ENCODE data around the gene SLC41A3.
"Not testable (repeated sequence)": the region's sequence is repeated elsewhere in the genome, so short reads cannot be mapped to it uniquely, and the experiment has no call there.

The SLC41A3 gene

DNA sequence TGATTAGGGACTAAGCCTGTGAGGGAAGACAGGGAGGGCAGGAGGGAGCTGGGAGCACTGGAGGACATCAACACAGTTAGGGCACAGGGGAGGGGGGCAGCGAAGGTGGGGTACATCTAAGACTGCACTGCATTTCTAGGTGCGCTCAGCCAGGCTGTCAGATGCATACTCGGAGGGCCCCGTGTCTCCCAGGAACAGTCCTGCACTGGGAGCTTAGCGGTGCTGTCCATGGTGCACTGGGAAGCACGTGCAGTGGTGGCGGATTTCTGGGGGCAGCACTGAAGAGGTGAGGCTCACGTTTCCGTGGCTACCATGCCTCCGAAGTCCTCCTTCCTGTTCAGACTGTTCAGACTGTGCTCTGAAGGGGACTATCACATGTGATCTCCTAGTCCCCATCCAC, 60.5 kb downstream of the SLC41A3 start:
- no peak for DNase-seq

- DNase-seq, result no peak
Measured at GRCh38 chr3:126022741-126023359, 61.1 kb downstream of the SLC41A3 start.

- no peak for DNase-seq
Measured at GRCh38 chr3:126021702-126022101, 62.2 kb downstream of the SLC41A3 start.

DNA sequence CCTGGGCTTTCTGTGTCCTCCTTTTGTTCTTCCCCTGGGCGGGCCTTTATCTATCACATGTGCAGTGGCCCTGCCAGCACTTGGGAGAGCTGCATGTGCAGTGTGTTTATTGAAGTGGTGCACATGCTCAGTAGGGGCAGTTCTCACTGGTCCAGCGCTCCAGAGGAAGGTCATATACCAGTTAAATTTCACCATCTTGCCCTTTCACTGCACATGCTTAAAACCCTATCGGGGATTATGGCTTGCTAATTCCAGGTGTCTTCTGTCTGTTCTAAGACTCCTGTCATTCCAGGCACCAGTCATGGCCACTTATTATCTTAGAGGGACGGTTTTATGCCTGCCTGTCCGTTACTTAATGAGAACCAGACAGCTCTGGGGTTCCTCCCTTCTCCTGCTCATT, 62.7 kb downstream of the SLC41A3 start:
- DNase-seq, result no peak

DNA sequence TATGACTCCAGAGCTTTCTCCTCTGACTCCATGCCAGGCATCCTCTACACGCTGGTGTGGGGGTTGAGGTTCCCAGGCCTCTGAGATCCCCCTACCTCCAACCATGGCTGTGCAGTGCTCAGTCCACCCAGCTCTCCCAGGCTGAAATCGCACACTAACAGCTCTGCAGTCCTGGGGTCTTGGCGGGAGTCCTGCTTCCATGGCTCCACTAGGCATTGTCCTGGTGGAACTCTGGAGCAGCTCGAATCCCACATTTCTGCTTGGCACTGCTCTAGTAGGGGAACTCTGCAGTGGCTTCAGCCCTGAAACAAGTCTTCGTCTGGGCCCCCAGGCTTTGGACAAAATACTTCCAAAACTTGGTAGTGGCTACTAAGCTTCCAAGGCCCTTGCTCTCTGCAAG, 64.2 kb downstream of the SLC41A3 start:
- no peak for DNase-seq

GRCh38 chr3:126018995-126019394, 64.9 kb downstream of the SLC41A3 start:
- no peak for DNase-seq

DNA sequence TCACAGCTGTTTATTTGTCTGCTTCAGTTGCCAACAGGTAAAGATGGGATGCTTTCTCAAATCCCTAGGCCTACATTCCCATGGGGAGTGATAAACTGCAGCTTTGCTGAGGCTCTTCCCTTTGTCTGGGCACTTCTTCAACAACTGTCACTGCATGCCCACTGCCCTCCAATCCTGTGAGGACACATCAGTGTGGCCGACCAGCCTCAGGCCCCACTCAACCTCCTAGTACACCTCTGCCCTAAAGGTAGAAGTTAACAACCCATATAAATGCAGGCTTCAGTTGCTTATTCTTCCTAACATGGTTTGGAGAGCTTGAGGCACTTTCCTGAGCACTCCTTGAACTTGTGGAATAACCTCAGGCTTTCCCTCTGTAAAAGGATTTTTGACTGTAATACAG, 65.4 kb downstream of the SLC41A3 start:
- no peak for DNase-seq

DNA sequence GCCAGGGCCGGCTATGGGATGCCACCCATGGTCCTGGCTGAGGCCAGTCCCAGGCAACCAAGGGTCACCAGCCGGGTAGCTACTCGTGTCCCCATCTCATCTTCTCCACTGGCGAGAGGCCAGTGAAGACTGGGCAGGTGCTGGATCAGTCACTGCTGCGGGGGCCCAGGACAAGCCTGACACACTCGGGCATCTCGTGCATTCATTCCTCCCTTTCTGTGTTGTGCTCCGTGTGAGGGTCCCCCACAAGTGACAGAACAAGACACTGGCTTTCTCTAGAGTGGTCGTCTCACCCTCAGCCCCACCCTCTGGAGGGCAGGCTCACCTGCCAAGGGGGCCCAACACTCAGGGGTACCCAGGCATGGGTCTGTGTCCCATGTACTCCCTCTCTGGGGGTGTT, 66.6 kb downstream of the SLC41A3 start:
- no peak for DNase-seq

- DNase-seq, result no peak
Measured at GRCh38 chr3:126016616-126017015, 67.3 kb downstream of the SLC41A3 start.

- no peak for DNase-seq
Measured at GRCh38 chr3:126015075-126015474, 68.8 kb downstream of the SLC41A3 start.

DNA sequence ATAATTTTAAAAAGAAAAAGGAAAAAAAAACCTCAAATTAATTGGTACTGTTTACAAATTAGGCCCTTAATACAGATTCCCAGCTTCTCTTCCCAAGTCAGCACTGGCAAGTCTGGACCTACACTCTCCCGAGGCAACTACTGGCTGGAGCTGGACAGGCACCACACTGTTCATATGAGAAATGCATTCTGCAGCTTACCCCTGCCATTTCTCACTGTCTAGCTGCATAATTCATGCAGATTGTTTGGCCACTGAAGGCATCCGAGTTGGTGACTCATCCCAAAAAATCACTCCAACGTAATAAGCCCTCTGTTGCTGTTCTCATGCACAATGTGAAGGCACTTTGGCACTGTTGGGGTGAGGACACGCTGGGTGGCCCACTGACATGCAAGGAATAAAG, 69.7 kb downstream of the SLC41A3 start:
- DNase-seq, result no peak

GRCh38 chr3:126013751-126014156, 70.2 kb downstream of the SLC41A3 start:
- DNase-seq, result no peak

GRCh38 chr3:126009181-126009580, 74.7 kb downstream of the SLC41A3 start:
- no peak for DNase-seq

- no peak for DNase-seq
Measured at GRCh38 chr3:126008219-126008618, 75.7 kb downstream of the SLC41A3 start.

- DNase-seq, result no peak
Measured at GRCh38 chr3:126005951-126006350, 78.0 kb downstream of the SLC41A3 start.

DNA sequence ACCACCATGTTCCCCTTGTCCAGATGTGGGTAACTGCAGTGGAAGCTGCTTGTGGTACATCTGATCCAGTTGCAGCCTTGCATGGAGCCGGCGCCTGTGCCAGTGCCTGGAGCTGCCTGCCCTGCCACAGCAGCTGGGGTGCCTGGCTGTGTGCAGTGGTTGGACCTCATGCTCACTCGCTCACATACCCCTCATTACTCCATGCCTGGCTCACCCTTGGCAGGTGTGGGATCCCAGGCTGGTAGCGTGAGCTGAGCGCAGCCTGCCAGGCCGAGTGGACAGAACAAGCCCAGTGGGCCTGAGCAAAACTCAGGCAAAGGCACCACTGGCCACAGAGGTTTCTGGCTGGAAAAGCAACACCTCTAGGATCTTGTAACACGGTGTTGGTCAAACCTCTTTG, 79.2 kb downstream of the SLC41A3 start:
- no peak for DNase-seq

- no peak for DNase-seq
Measured at GRCh38 chr3:126004217-126004616, 79.7 kb downstream of the SLC41A3 start.

DNA sequence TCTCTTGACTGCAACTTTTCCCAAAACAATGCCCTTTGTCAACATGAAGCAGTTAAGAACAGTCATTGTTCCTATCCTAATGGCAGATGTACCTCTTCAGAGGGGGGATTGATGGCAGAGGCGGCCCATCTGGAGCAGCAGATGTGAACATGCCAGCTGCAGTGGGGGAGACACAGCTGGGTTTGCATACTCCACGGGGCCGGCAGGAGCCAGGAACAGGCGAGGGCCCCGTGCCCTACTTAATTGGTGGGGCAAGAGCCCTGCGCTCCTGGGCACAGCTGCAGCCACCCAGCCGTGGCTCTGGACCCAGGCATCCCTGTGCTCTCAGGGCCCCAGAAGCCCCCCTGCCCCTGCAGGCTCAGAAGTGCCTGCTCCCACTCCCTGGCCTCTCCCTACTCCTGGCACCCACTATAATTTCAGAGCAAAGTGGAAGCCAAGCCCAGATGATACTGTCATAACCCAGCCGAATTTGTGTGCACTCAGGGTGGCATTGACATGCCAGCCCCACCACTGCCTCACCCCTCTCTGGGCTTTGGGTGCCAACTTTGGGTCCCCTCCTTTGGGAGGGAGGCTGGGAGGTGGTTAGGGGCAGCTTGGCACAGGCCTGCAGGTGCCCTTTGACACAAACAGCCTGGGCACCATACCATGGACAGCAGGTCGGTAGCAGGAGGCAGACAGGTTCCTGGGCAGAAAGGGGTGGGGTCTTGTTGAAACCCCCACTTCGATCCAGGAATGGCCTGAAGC, 80.3 kb downstream of the SLC41A3 start:
- no peak for DNase-seq

GRCh38 chr3:126002189-126002588, 81.7 kb downstream of the SLC41A3 start:
- no peak for DNase-seq

DNA sequence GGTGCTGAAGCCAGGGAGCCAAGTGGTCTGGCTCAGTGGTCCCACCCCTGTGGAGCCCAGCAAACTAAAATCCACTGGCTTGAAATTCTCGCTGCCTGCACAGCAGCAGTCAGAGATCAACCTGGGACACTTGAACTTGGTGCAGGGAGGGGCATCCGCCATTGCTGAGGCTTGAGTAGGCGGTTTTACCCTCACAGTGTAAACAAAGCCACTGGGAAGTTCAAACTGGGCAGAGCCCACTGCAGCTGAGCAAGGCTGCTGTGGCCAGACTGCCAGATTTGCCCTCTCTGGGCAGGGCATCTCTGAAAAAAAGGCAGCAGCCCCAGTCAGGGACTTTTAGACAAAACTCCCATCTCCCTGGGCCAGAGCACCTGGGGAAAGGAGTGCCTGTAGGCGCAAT, 87.2 kb downstream of the SLC41A3 start:
- not testable (repeated sequence) for DNase-seq

DNA sequence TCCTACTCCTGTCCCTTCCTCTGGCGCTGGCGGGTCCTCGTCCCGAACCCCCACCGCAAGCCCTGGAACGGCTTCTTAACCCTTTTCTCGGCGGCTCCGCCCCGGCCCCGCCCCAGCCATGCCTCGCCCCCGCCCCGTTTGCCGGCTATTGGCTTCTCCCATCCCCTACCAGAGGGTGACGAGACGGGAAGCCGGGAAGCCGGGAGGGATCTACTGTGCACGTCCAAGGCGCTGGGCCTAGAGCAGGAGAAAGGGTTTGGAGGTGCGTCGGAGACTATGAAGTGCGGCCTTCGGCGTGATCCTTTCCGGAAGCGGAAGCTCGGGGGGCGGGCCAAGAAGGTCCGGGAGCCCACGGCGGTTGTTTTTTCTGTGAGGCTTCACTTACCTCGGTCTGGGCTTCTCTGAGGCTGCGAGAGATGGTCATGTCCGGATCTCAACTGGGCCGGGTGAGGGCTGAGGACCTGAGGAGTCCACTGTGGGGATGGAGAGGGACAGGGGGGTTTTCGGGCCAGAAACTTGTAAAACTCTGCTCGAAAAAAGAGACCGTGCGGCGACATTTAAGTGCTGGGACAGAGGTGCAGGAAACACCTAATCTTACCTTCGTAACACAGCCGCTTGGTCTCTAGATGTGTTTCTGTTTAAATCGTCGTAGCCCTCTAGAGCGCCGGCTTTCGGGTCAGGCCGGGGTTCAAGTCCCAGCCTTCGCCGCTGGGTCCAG, 93.5 kb downstream of the SLC41A3 start:
- DNase-seq, result peak; percentile 32

- DNase-seq, result not testable (repeated sequence)
Measured at GRCh38 chr3:125984951-125985350, 99.0 kb downstream of the SLC41A3 start.

DNA sequence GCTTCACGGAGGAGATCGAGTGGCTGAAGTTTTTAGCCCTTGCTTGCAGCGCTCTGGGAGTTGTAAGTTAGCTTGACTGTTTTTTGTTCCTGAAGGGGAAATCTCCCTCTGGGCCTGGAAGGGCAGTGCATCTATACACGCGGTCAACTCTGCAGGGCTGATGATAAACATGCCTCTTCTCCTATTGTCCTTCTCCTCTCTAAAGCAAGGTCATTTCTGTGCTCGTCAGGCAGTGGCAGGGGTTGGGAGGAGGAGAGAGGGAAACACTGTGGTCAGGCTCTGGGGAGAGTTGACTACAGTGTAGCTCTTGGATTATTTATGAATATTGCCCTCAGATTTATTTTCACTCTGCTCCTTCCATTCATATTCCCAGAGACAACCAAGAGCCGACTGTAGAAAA, 106.8 kb downstream of the SLC41A3 start:
- DNase-seq, result not testable (repeated sequence)

DNA sequence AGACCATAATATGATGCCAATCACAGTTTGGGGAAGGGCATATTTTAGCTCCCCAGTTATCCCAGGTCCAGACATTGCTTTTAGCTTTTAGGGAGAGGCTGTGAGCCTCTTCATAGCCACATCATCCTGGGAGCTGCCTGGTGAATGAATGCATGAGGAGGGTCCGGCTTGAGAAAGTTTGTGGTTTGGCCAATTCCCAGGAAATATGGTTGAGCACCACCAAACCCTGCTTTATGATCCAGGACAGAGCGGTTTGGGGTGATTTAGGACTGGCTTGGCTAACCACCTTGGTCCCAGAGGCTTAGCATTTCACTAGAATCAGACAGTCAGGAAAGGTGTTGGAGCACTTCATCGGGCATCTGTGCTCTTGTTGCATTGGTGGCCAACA, 107.9 kb downstream of the SLC41A3 start:
- DNase-seq, result not testable (repeated sequence)

Measured in SIG-M5 (cell line).